B cell (primary cell): ENCODE data around the gene RASSF8.

Source experiments
- CTCF ChIP-seq: fragments of 200-600 bp; IDR thresholded peaks from one replicate; pipeline ENCODE4 v1.8.0; 2022; ENCODE audit warnings: antibody characterized with exemption, mild to moderate bottlenecking
- EZH2 ChIP-seq: IDR thresholded peaks from 2 replicates; pipeline ENCODE4 v1.6.1; 2012; ENCODE audit warnings: borderline replicate concordance, low read depth, mild to moderate bottlenecking, moderate library complexity, low read length; ENCODE audit not compliant: insufficient read depth, poor library complexity, severe bottlenecking

- TF ChIP-seq CTCF (no peak), EZH2 (no peak)
Measured at GRCh38 chr12:26108915-26109314, 150.4 kb downstream of the RASSF8 start.
